HepG2 (cell line): ENCODE data around the gene BRAT1. TPM values are rescaled to one million over a fixed set of nuclear protein-coding genes. Genes with fewer than 3 reads are reported as not detected.

Source experiments
- ATAC-seq: fragments of 200-7000 bp; cut with Tn5 transposase; 3 replicates; pipeline ENCODE4 v1.9.1; 2020; ENCODE audit warnings: mild to moderate bottlenecking, moderate library complexity
- BruUV-seq: library from RNA; stranded (reverse); fragments of 400-500 nt; replicated peaks from 2 replicates; lab custom pipeline; 2021; lab: Mats Ljungman, UMichigan
- CTCF ChIA-PET: fragments of 300-600 bp; formaldehyde crosslinking; extraction: SDS; loops from one replicate; lab custom pipeline; 2021; ENCODE audit warnings: low total read pairs, inconsistent platforms, low intra/inter-chr PET ratio; lab: Yijun Ruan, JAX
- POLR2A ChIA-PET: fragments of 350-600 bp; sonication (Branson Sonifier 250); formaldehyde crosslinking; loops from one replicate; lab custom pipeline; 2020; ENCODE audit warnings: antibody characterized with exemption, inconsistent platforms; lab: Yijun Ruan, JAX
- DNase-seq: peaks from one replicate; pipeline ENCODE4 v3.0.0-alpha.2; 2015; ENCODE audit warnings: low spot score
- FAIRE-seq: peaks from 3 replicates; lab custom pipeline; 2011; peaks lifted over from hg19 to GRCh38; lab: Jason Lieb, UNC
- H2AFZ ChIP-seq: one replicate; pipeline ENCODE4 v1.6.1; 2011; ENCODE audit warnings: low read length, inconsistent platforms
- H3K27ac ChIP-seq: fragments of 300-600 bp; 3 replicates; pipeline ENCODE4 v1.8.0; 2011; ENCODE audit warnings: mixed run types, mild to moderate bottlenecking, mixed read lengths, low read length, inconsistent platforms; ENCODE audit not compliant: insufficient read depth; ENCODE audit errors: extremely low read length
- H3K27me3 ChIP-seq, 2 experiments: fragments of 200-600 bp in 1 of 2; 2 replicates in 1 of 2; 3 replicates in 1 of 2; pipeline versions ENCODE4 v1.6.0 to v1.8.0; 2011; ENCODE audit warnings: low read length in 2 of 2, mild to moderate bottlenecking in 2 of 2, moderate library complexity in 2 of 2, inconsistent platforms in 1 of 2; ENCODE audit not compliant: insufficient read depth in 2 of 2, control insufficient read depth in 1 of 2
- H3K36me3 ChIP-seq, 2 experiments: fragments of 200-600 bp in 1 of 2; replicated peaks in 1 of 2; 2 replicates in 1 of 2; 3 replicates in 1 of 2; pipeline versions ENCODE4 v1.5.1 to v1.8.0; 2011; ENCODE audit warnings: low read length in 2 of 2, inconsistent platforms in 1 of 2; ENCODE audit not compliant: insufficient read depth in 2 of 2, control insufficient read depth in 1 of 2
- H3K4me1 ChIP-seq: 2 replicates; pipeline ENCODE4 v1.5.1; 2012; ENCODE audit warnings: low read length, inconsistent platforms; ENCODE audit not compliant: insufficient read depth
- H3K4me2 ChIP-seq: 2 replicates; pipeline ENCODE4 v1.6.0; 2011; ENCODE audit warnings: low read depth, low read length, inconsistent platforms
- H3K4me3 ChIP-seq, 3 experiments: fragments of 200-600 bp in 1 of 3; sonication (generic), shearing (Covaris generic) in 1 of 3; replicated peaks in 1 of 3; 2 replicates each; pipeline ENCODE4 v1.5.1; 2011 to 2016; ENCODE audit warnings: low read length in 3 of 3, inconsistent platforms in 2 of 3, low read depth in 2 of 3, mild to moderate bottlenecking in 2 of 3, control low read depth in 1 of 3, mixed read lengths in 1 of 3; ENCODE audit not compliant: insufficient read depth in 1 of 3
- H3K79me2 ChIP-seq: one replicate; pipeline ENCODE4 v1.6.1; 2011; ENCODE audit warnings: low read length, inconsistent platforms; ENCODE audit not compliant: insufficient read depth
- H3K9ac ChIP-seq: 2 replicates; pipeline ENCODE4 v1.6.0; 2011; ENCODE audit warnings: mild to moderate bottlenecking, low read depth, low read length, inconsistent platforms; ENCODE audit not compliant: insufficient read depth
- H3K9me3 ChIP-seq: 2 replicates; pipeline ENCODE4 v1.5.1; 2012; ENCODE audit warnings: mild to moderate bottlenecking, low read length
- H4K20me1 ChIP-seq: 2 replicates; pipeline ENCODE4 v1.6.0; 2011; ENCODE audit warnings: inconsistent platforms, mild to moderate bottlenecking, low read length, moderate library complexity; ENCODE audit not compliant: insufficient read depth
- KLF15 ChIP-seq: sonication (generic); formaldehyde crosslinking; IDR thresholded peaks from 2 replicates; pipeline ENCODE4 v1.8.1; 2023; ENCODE audit warnings: borderline replicate concordance, mild to moderate bottlenecking, inconsistent platforms, missing genetic modification reagents, mixed read lengths
- MAFK ChIP-seq, 2 experiments: IDR thresholded peaks in 1 of 2; conservative IDR thresholded peaks in 1 of 2; 2 replicates each; pipeline ENCODE4 v1.6.1; 2011; ENCODE audit warnings: improper control_type of control experiment in 2 of 2, low read length in 2 of 2
- SSRP1 ChIP-seq: IDR thresholded peaks from 2 replicates; pipeline ENCODE4 v1.6.1; 2016; ENCODE audit warnings: control low read depth
- ZNF138 ChIP-seq: sonication (generic); formaldehyde crosslinking; IDR thresholded peaks from 2 replicates; pipeline ENCODE4 v1.5.0; 2020; ENCODE audit warnings: mild to moderate bottlenecking, low read depth, missing genetic modification reagents
- ZNF282 ChIP-seq: fragments of 450-650 bp; IDR thresholded peaks from 2 replicates; pipeline ENCODE4 v1.6.1; 2018; ENCODE audit not compliant: partially characterized antibody
- ZNF496 ChIP-seq: sonication (generic); formaldehyde crosslinking; IDR thresholded peaks from 2 replicates; pipeline ENCODE4 v1.8.1; 2023; ENCODE audit warnings: mild to moderate bottlenecking, moderate library complexity, missing genetic modification reagents; ENCODE audit not compliant: insufficient replicate concordance
- WGBS: methylation state at CpG from one replicate; pipeline ENCODE4 v1.1.6; 2017; ENCODE audit warnings: low lambda C conversion rate; 5-methylcytosine and 5-hydroxymethylcytosine counted together
- in situ Hi-C: cut with HindIII; loops from 2 replicates; pipeline ENCODE4 v1.10.0; 2017; ENCODE audit warnings: low pct_unique_long_range_greater_than_20kb; ENCODE audit not compliant: extremely low pct_ligation_motif_present
- intact Hi-C: fragments of 100-400 bp; cut with micrococcal nuclease; formaldehyde crosslinking; loops from one replicate; pipeline ENCODE4 v1.10.0; 2022; ENCODE audit not compliant: unreplicated experiment
- polyA plus RNA-seq, 8 experiments: library from polyadenylated mRNA; depleted of rRNA in 3 of 8; stranded (reverse) in 7 of 8; unstranded in 1 of 8; fragments of >200 nt; fragmentation: Illumina TruSeq in 4 of 8; extraction: Trizol in 4 of 8; gene quantifications; 2 replicates each; pipeline versions ENCODE4 v1.2.1 to v1.2.3, GENCODE V29; 2011 to 2016; ENCODE audit warnings: low read depth in 4 of 8, missing spikeins in 1 of 8, mixed read lengths in 1 of 8; ENCODE audit not compliant: insufficient read depth in 1 of 8
- total RNA-seq, 5 experiments: library from RNA; depleted of rRNA; stranded (reverse); fragments of >200 nt; fragmentation: Illumina TruSeq; extraction: Trizol; gene quantifications; 2 replicates each; pipeline ENCODE4 v1.2.3, GENCODE V29; 2016; ENCODE audit warnings: low read depth in 1 of 5
- TF ChIP-seq, protein P1 (sequence below): sonication (generic); formaldehyde crosslinking; IDR thresholded peaks from 2 replicates; pipeline ENCODE4; 2020; ENCODE audit warnings: missing genetic modification reagents, mild to moderate bottlenecking, borderline replicate concordance
- TF ChIP-seq, protein P2 (sequence below): sonication (generic); formaldehyde crosslinking; IDR thresholded peaks from 2 replicates; pipeline ENCODE4 v1.5.0; 2020; ENCODE audit warnings: missing genetic modification reagents
- TF ChIP-seq, protein P3 (sequence below): conservative IDR thresholded peaks from 2 replicates; pipeline ENCODE4 v1.6.1; 2018; ENCODE audit warnings: missing genetic modification reagents

BRAT1 gene
- total and polyA plus RNA-seq, 2 of the 13 experiments (the other 11 are each of a cell fraction or from before 2014, with no cell fraction given): 10.2 to 20.3 TPM

DNA sequence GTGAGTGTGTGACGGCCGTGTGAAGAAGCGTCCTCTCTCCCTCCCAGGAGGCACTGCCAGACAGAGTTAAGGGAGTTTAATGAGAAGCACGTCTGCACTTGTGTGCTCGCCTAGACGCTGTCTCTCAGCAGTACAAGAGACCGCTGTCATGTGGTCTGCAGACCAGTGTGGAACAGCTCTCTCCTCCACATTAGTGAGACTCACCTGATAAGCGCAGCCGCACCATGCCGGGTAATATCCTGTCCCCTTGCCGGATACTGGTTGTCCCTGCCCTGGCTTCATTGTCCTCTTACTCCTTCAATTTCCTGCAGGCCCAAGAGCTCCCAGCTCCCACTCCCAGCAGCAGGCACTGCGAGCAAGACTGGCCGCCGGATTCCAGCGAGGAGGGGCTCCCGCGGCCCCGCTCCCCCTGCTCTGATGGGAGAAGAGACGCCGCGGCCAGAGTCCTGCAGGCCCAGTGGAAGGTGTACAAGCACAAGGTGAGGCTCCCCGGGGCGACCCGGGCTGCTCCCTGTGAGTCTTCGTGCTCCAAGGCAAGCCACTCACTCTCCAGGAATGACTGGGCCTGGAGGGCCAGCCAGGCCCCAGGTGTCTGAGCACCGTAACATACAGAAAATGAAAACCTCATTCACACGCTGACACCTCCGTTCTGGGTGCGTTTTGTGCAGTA lies 43.0 kb upstream of the BRAT1 start (continued):
- TF ChIP-seq, protein P1, sequence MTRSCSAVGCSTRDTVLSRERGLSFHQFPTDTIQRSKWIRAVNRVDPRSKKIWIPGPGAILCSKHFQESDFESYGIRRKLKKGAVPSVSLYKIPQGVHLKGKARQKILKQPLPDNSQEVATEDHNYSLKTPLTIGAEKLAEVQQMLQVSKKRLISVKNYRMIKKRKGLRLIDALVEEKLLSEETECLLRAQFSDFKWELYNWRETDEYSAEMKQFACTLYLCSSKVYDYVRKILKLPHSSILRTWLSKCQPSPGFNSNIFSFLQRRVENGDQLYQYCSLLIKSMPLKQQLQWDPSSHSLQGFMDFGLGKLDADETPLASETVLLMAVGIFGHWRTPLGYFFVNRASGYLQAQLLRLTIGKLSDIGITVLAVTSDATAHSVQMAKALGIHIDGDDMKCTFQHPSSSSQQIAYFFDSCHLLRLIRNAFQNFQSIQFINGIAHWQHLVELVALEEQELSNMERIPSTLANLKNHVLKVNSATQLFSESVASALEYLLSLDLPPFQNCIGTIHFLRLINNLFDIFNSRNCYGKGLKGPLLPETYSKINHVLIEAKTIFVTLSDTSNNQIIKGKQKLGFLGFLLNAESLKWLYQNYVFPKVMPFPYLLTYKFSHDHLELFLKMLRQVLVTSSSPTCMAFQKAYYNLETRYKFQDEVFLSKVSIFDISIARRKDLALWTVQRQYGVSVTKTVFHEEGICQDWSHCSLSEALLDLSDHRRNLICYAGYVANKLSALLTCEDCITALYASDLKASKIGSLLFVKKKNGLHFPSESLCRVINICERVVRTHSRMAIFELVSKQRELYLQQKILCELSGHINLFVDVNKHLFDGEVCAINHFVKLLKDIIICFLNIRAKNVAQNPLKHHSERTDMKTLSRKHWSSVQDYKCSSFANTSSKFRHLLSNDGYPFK (CRISPR knock-in tag): no peak
- TF ChIP-seq ZNF138 (CRISPR knock-in tag) (no peak), ZNF282 (no peak)
- TF ChIP-seq, protein P2, sequence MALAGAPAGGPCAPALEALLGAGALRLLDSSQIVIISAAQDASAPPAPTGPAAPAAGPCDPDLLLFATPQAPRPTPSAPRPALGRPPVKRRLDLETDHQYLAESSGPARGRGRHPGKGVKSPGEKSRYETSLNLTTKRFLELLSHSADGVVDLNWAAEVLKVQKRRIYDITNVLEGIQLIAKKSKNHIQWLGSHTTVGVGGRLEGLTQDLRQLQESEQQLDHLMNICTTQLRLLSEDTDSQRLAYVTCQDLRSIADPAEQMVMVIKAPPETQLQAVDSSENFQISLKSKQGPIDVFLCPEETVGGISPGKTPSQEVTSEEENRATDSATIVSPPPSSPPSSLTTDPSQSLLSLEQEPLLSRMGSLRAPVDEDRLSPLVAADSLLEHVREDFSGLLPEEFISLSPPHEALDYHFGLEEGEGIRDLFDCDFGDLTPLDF: no peak

DNA sequence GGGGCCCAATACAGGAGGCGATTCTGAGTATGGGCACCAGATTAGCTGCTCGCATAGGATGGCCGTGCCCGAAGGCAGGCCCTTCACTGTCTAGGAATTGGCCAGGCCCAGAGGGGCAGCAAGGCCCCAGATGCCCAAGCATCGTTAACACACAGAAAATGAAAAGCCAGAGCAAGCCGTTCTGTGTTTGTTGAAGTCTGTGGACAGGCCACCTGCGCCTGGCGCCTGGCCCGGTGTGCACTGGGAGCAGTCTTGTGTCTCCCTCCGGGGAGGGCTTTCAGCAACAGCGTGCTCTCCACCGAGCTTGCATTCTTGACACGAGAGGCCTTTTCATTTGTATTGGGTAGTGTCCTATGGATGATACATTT lies 41.9 kb upstream of the BRAT1 start:
- no peak for ATAC-seq
- Histone ChIP-seq H3K4me2 (no peak overlapping the region), H3K4me3 (no peak overlapping the region), H3K9me3 (no peaks in the 10 kb centered on the region), H2AFZ (no peak overlapping the region), H3K27ac (no peak overlapping the region), H3K79me2 (no peaks in the 10 kb centered on the region), H3K27me3 (no peaks in the 10 kb centered on the region), H3K4me1 (no peaks in the 10 kb centered on the region), H3K9ac (no peak overlapping the region), H4K20me1 (no peaks in the 10 kb centered on the region), H3K36me3 (no peaks in the 10 kb centered on the region)
- no peak for FAIRE-seq
- in situ Hi-C loops: no loop called here
- ChIA-PET CTCF (no interaction called here), POLR2A (no interaction called here)
- WGBS: 90% methylated on average over 9 of the region's 13 CpGs
- no TSS peak for BruUV-seq
- DNase-seq: no peak
- TF ChIP-seq MAFK (conservative IDR thresholded peaks at IDR 0.05 in 1 of 2, IDR thresholded peaks at IDR 0.05 in 1 of 2; ENCODE audit: low read length in 2 of 2) (no peak), ZNF496 (no peak), SSRP1 (no peak), KLF15 (CRISPR knock-in tag) (no peak)
- TF ChIP-seq, protein P3, sequence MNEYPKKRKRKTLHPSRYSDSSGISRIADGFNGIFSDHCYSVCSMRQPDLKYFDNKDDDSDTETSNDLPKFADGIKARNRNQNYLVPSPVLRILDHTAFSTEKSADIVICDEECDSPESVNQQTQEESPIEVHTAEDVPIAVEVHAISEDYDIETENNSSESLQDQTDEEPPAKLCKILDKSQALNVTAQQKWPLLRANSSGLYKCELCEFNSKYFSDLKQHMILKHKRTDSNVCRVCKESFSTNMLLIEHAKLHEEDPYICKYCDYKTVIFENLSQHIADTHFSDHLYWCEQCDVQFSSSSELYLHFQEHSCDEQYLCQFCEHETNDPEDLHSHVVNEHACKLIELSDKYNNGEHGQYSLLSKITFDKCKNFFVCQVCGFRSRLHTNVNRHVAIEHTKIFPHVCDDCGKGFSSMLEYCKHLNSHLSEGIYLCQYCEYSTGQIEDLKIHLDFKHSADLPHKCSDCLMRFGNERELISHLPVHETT (CRISPR knock-in tag): no peak
- intact Hi-C loops: no loop called here
